ENCODE results near the gene KANK2. TPM values are rescaled to one million over a fixed set of nuclear protein-coding genes. Genes with fewer than 3 reads are reported as not detected.

KANK2 gene
- total RNA-seq = 10 to 100 TPM; 36.3 to 65.4 (median 50.4) TPM
- long read RNA-seq, partial matches to known transcripts = 0 of 2 reads
- long read RNA-seq, other reads (novel, unspliced or antisense) = 2 of 2 reads

- TF ChIP-seq CTCF (IDR thresholded peaks at IDR 0.05) (peak in 2 of 4 donors; percentile 23 to 26), POLR2A (IDR thresholded peaks at IDR 0.05) (peak; percentile 78)
- Histone ChIP-seq H3K9me3 (no peaks in the 10 kb centered on the region), H3K4me3 (peak within 1 kb of the TSS; percentile 58 to 64 (median 62)), H3K27me3 (no peaks in the 10 kb centered on the region), H3K4me1 (peaks cover 0 to 25% (median 8%) of the 10 kb centered on the region in 4 donors), H3K36me3 (peaks cover 0 to 13% (median 2%) of the 10 kb centered on the region in 4 donors), H3K27ac (peak within 1 kb of the TSS; percentile 72 to 85 (median 72))
- DNase-seq (peak; percentile 91 to 93 (median 92)), ATAC-seq (peak; percentile 83 to 93 (median 86))
- WGBS (ENCODE audit: insufficient coverage, low coverage, low lambda C conversion rate, missing lambda C conversion rate) = 2% methylated on average over 4 of the region's 78 CpGs
- intact Hi-C loops (cut with DNase I) = no loop called here
These were observed at the start of gene KANK2 for GRCh38 chr19:11197291-11198174. KANK2 (minus strand) TSS chr19:11197545; CDS start chr19:11194511, 3,034 bp downstream.

GRCh38 chr19:11246941-11247340 is 49.6 kb upstream of the KANK2 start:
- ATAC-seq = no peak
- no peak overlapping the region for H3K27ac ChIP-seq

GRCh38 chr19:11244846-11245589 is 47.7 kb upstream of the KANK2 start:
- Histone ChIP-seq H3K27ac (no peak overlapping the region), H3K4me3 (no peak overlapping the region), H3K9me3 (no peaks in the 10 kb centered on the region), H3K36me3 (peaks cover 0 to 16% (median 4%) of the 10 kb centered on the region in 4 donors), H3K4me1 (peaks cover 0 to 5% (median 0%) of the 10 kb centered on the region in 4 donors), H3K27me3 (no peaks in the 10 kb centered on the region)
- WGBS (ENCODE audit: insufficient coverage, low coverage, low lambda C conversion rate, missing lambda C conversion rate) = 16% methylated on average over 3 of the region's 5 CpGs
- intact Hi-C loops (cut with DNase I) = no loop called here
- no peak for DNase-seq
- ATAC-seq = no peak
- TF ChIP-seq POLR2A (IDR thresholded peaks at IDR 0.05) (no peak), CTCF (IDR thresholded peaks at IDR 0.05) (no peak)

More at GRCh38 chr19:11246941-11247340, 49.6 kb upstream of the KANK2 start:
- Histone ChIP-seq H3K9me3 (no peaks in the 10 kb centered on the region), H3K4me1 (peaks cover 0 to 5% (median 0%) of the 10 kb centered on the region in 4 donors), H3K36me3 (peaks cover 0 to 7% (median 2%) of the 10 kb centered on the region in 4 donors), H3K4me3 (no peak overlapping the region), H3K27me3 (no peaks in the 10 kb centered on the region)
- no peak for DNase-seq
- TF ChIP-seq CTCF (IDR thresholded peaks at IDR 0.05) = no peak
- no peak for TF ChIP-seq POLR2A (IDR thresholded peaks at IDR 0.05)
- intact Hi-C loops (cut with DNase I) = no loop called here
- WGBS (ENCODE audit: insufficient coverage, low coverage, low lambda C conversion rate, missing lambda C conversion rate) = 67% methylated on average over 10 of the region's 11 CpGs

GRCh38 chr19:11243798-11244169 is 46.4 kb upstream of the KANK2 start:
- ATAC-seq (peak in 1 of 4 donors; percentile 0), DNase-seq (no peak)
- peaks cover 0 to 16% (median 4%) of the 10 kb centered on the region in 4 donors for H3K36me3 ChIP-seq
- TF ChIP-seq POLR2A (IDR thresholded peaks at IDR 0.05) (no peak), CTCF (IDR thresholded peaks at IDR 0.05) (no peak)
- WGBS (ENCODE audit: insufficient coverage, low coverage, low lambda C conversion rate, missing lambda C conversion rate) = 15% methylated on average over 7 of the region's 7 CpGs
- H3K4me3 ChIP-seq = no peak overlapping the region
- no peaks in the 10 kb centered on the region for H3K9me3 ChIP-seq
- peak overlapping the region in 2 of 3 donors; percentile 41 to 54 for H3K27ac ChIP-seq
- H3K4me1 ChIP-seq = peaks cover 0 to 10% (median 2%) of the 10 kb centered on the region in 4 donors
- intact Hi-C loops (cut with DNase I) = no loop called here
- H3K27me3 ChIP-seq = no peaks in the 10 kb centered on the region

All from right lobe of liver (tissue), 6 donors.